Heart left ventricle (tissue), 16 donors: ENCODE data around the gene SEPSECS. TPM values are rescaled to one million over a fixed set of nuclear protein-coding genes. Genes with fewer than 3 reads are reported as not detected.
A peak's percentile ranks its signal among the peaks of the same experiment; 100 is the strongest.
"Not testable (repeated sequence)": the region's sequence is repeated elsewhere in the genome, so short reads cannot be mapped to it uniquely, and the experiment has no call there.

ENCODE experiments used
- ATAC-seq, 4 donors: fragments of 200-7000 bp; cut with Tn5 transposase; one replicate each; pipeline ENCODE4 v1.9.1; 2020 to 2022; ENCODE audit warnings: moderate library complexity in 4 of 4, mild to moderate bottlenecking in 3 of 4, moderate number of reproducible peaks in 1 of 4
- DNase-seq, 5 donors: peaks; one replicate each; pipeline ENCODE4 v3.0.0-alpha.2; 2020
- H3K27ac ChIP-seq, 12 donors: fragments of 200-600 bp; sonication (generic) in 4 of 12; one replicate each; pipeline versions ENCODE4 v1.5.0 to v1.8.0; 2016 to 2022; ENCODE audit warnings: mild to moderate bottlenecking in 2 of 12
- H3K27me3 ChIP-seq, 9 donors: fragments of 200-600 bp; sonication (generic) in 2 of 9; one replicate each; pipeline versions ENCODE4 v1.5.1 to v1.8.0; 2016 to 2022; ENCODE audit warnings: mild to moderate bottlenecking in 3 of 9
- H3K36me3 ChIP-seq, 9 donors: fragments of 200-600 bp; sonication (generic) in 2 of 9; one replicate each; pipeline versions ENCODE4 v1.5.0 to v1.8.0; 2018 to 2022; ENCODE audit warnings: mild to moderate bottlenecking in 2 of 9
- H3K4me1 ChIP-seq, 12 donors: fragments of 200-600 bp; sonication (generic) in 4 of 12; one replicate each; pipeline versions ENCODE4 v1.5.0 to v1.8.0; 2016 to 2022; ENCODE audit warnings: mild to moderate bottlenecking in 3 of 12
- H3K4me3 ChIP-seq, 12 donors: fragments of 200-600 bp; sonication (generic) in 4 of 12; one replicate each; pipeline versions ENCODE4 v1.5.0 to v1.8.0; 2017 to 2022; ENCODE audit warnings: mild to moderate bottlenecking in 9 of 12, moderate library complexity in 4 of 12
- H3K9me3 ChIP-seq, 12 donors: fragments of 200-600 bp; sonication (generic) in 4 of 12; one replicate each; pipeline versions ENCODE4 v1.5.0 to v1.8.0; 2016 to 2022; ENCODE audit warnings: mild to moderate bottlenecking in 1 of 12
- POLR2A ChIP-seq, 2 donors: fragments of 450-650 bp; IDR thresholded peaks; one replicate each; pipeline ENCODE4 v1.6.1; 2017; ENCODE audit warnings: antibody characterized with exemption in 2 of 2, mild to moderate bottlenecking in 2 of 2, moderate library complexity in 2 of 2
- WGBS, 4 donors: extraction: QIAGEN DNeasy Blood & Tissue Kit in 2 of 4; methylation state at CpG; one replicate each; pipeline versions ENCODE4 v1.1.5 to v1.1.7; 2013 to 2018; 5-methylcytosine and 5-hydroxymethylcytosine counted together
- intact Hi-C, 10 donors: fragments of 100-400 bp; cut with DNase I; formaldehyde crosslinking; loops; one replicate each; pipeline versions ENCODE4 v1.11.1 to v1.14.2; 2022
- polyA plus RNA-seq, 2 donors: library from polyadenylated mRNA; stranded (reverse); fragments of 200-250 nt; gene quantifications; one replicate each; pipeline ENCODE4 v1.2.3, GENCODE V29; 2013
- total RNA-seq, 9 donors: library from RNA; depleted of rRNA in 2 of 9; stranded (reverse); fragments of >200 nt in 2 of 9; fragmentation: NEBNext Ultra II Directional in 3 of 9; extraction: Animal tissue kit (Norgen Biotek cat#: 25700) in 3 of 9; gene quantifications; one replicate each; pipeline versions ENCODE4 v1.1.0 to v1.2.4, GENCODE V29; 2016 to 2023
- TF ChIP-seq, protein P1 (sequence below), 12 donors: fragments of 200-600 bp; sonication (generic) in 4 of 12; IDR thresholded peaks; one replicate each; pipeline versions ENCODE4 v1.5.0 to v1.8.0; 2018 to 2022; ENCODE audit warnings: antibody characterized with exemption in 12 of 12, mild to moderate bottlenecking in 5 of 12
- donor health status: ischemic (EF 13 %, LVEDD 7.1; RV severe dilation, severe dysfunction).
- donor health status: healthy with polysubstance abuse.
- donor health status: DM: no; HTN: yes; CAD: no.
- donor health status: DM: no; HTN: no; CAD: no.
- donor health status: ischemic (EF 25% LVEDD 6.9; RV normal size, moderate dysfunction).
- donor health status: ischemic (EF 25% LVEDD 5.7; RV mildly dilated, moderate dysfunction).
- donor health status: healthy.
- donor health status: DM: yes; HTN: yes; CAD: no.
- donor health status: ischemic (EF 35%, LVEDD 5.7; RV mildly dilated, moderate dysfunction).
- donor health status: nonischemic (EF 11% LVEDD 7.7; RV severe dilation, severe dysfunction).
- donor health status: DM: yes; HTN: yes; CAD: no.
- donor health status: PGD.
- donor health status: ischemic (EF 29% LVEDD 5.4; RV normal size, mild dysfunction).
- donor health status: nonischemic (EF 23%, LVEDD 6.1; RV moderate dilation, normal function).

Gene SEPSECS
- total and polyA plus RNA-seq, 11 donors = 2.0 to 7.6 (median 5.6) TPM

DNA sequence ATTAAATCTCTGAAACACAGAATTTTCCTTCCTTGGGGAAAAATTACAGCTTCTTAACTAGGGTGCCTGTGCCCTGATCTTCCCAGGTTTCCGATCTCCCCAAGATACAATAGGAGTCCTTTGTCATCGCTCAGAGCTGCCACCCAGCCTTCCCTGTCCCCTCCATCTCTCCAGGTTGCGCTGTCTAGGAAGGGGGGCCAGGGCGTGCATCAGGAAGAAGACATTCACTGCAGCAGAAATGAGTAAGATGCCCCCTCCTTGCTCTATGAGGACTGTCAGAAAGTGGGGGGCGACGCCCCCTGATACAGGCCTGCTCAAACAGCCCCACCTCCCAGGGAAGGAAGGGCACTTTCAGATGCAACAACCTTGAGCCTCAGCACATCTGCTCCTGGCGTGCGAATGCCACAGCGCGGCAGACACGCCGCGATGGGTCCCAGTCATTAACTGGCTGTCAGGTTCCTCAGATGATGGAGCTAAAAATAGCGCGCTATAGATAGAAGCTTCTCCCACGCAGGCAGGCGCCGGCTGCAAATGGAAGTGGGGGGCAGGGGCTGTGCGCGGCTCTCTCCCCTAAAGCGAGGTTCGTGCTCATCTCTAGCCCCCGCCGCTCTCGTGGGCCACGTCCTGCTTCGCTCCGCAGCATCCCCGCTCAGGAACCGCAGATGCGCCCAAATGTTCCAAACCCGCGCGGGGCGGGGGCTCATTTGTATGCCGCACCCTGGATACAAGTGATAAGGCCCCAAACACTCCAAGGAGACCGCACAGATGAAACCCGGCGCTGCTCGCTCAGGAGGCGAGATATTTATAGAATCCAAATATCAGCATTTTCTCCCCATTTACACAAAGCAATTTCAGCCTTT lies 71.9 kb downstream of the SEPSECS start:
- H3K4me1 ChIP-seq = peaks cover 0 to 41% (median 23%) of the 10 kb centered on the region in 12 donors
- peaks cover 0 to 16% (median 0%) of the 10 kb centered on the region in 9 donors for H3K27me3 ChIP-seq
- peak overlapping the region in 11 of 12 donors; percentile 50 to 91 (median 77) for H3K27ac ChIP-seq
- TF ChIP-seq, protein P1, sequence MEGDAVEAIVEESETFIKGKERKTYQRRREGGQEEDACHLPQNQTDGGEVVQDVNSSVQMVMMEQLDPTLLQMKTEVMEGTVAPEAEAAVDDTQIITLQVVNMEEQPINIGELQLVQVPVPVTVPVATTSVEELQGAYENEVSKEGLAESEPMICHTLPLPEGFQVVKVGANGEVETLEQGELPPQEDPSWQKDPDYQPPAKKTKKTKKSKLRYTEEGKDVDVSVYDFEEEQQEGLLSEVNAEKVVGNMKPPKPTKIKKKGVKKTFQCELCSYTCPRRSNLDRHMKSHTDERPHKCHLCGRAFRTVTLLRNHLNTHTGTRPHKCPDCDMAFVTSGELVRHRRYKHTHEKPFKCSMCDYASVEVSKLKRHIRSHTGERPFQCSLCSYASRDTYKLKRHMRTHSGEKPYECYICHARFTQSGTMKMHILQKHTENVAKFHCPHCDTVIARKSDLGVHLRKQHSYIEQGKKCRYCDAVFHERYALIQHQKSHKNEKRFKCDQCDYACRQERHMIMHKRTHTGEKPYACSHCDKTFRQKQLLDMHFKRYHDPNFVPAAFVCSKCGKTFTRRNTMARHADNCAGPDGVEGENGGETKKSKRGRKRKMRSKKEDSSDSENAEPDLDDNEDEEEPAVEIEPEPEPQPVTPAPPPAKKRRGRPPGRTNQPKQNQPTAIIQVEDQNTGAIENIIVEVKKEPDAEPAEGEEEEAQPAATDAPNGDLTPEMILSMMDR (IDR thresholded peaks at IDR 0.05) = no peak
- TF ChIP-seq POLR2A (IDR thresholded peaks at IDR 0.05) = no peak
- H3K36me3 ChIP-seq = no peaks in the 10 kb centered on the region
- ATAC-seq = peak; percentile 86 to 94 (median 92)
- DNase-seq = peak; percentile 63 to 84 (median 67)
- intact Hi-C loops = loop anchor here in 2 of 10 donors (5.0 to 10.0 kb wide), 2 partner anchors 46 to 54 kb away; no protein-coding TSS in a partner anchor
- peaks cover 0 to 7% (median 1%) of the 10 kb centered on the region in 12 donors for H3K9me3 ChIP-seq
- H3K4me3 ChIP-seq = peak overlapping the region in 11 of 12 donors; percentile 18 to 58 (median 43)
- WGBS, 4 donors = 7 to 15% (median 11%) methylated on average over 19 to 41 of the region's 41 CpGs

DNA sequence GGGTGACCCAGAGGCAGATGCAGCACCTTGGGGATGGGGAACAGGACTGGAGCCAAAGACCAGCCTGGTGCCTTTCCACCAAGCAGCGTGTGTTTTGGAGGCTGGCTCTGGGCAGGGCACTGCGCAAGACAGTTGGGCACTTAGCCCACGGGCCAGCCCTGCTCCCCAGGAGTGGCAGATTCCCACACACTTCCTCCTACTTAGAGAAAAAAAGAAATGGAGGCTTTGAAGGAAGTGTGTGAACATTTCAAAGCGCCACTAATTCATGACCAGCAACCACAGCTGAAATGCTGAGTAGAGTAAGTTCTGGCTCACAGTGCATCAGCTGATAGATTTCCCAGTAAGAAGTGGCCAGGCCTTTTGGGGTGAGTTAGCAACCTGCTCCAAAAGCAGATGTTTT lies 74.6 kb downstream of the SEPSECS start:
- Histone ChIP-seq H3K4me3 (no peak overlapping the region), H3K9me3 (no peaks in the 10 kb centered on the region), H3K4me1 (peaks cover 0 to 52% (median 25%) of the 10 kb centered on the region in 12 donors), H3K36me3 (no peaks in the 10 kb centered on the region), H3K27me3 (peaks cover 0 to 16% (median 0%) of the 10 kb centered on the region in 9 donors), H3K27ac (peak overlapping the region in 9 of 12 donors; percentile 4 to 79 (median 24))
- intact Hi-C loops = loop anchor here in 2 of 10 donors (5.0 to 10.0 kb wide), 2 partner anchors 49 to 57 kb away; no protein-coding TSS in a partner anchor
- DNase-seq (no peak), ATAC-seq (peak in 3 of 4 donors; percentile 7 to 25 (median 12))
- 38 to 66% (median 51%) methylated on average over 4 of the region's 4 CpGs for WGBS, 4 donors
- no peak for TF ChIP-seq POLR2A (IDR thresholded peaks at IDR 0.05)
- TF ChIP-seq, protein P1 (IDR thresholded peaks at IDR 0.05) = no peak

DNA sequence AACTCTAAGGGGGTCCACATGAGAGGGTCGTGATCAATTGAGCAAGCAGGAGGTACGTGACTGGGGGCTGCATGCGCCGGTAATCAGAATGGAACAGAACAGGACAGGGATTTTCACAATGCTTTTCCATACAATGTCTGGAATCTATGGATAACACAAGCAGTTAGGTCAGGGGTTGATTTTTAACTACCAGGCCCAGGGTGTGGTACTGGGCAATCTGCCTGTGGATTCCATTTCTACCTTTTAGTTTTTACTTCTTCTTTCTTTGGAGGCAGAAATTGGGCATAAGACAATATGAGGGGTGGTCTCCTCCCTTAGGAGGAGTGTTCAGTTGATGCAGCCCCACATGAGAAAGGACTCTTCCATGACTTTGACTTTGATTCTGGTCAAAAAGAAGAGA lies 76.8 kb downstream of the SEPSECS start:
- H3K27me3 ChIP-seq, H3K36me3 ChIP-seq, DNase-seq, ATAC-seq, H3K27ac ChIP-seq, H3K4me3 ChIP-seq, H3K9me3 ChIP-seq: not testable (repeated sequence)
- 90 to 94% (median 93%) methylated on average over 4 of the region's 4 CpGs for WGBS, 4 donors
- H3K4me1 ChIP-seq = peaks cover 0 to 41% (median 19%) of the 10 kb centered on the region in 12 donors
- intact Hi-C loops = loop anchor here in 1 of 10 donors (10.0 kb wide), 1 partner anchor 51 kb away; no protein-coding TSS in a partner anchor

DNA sequence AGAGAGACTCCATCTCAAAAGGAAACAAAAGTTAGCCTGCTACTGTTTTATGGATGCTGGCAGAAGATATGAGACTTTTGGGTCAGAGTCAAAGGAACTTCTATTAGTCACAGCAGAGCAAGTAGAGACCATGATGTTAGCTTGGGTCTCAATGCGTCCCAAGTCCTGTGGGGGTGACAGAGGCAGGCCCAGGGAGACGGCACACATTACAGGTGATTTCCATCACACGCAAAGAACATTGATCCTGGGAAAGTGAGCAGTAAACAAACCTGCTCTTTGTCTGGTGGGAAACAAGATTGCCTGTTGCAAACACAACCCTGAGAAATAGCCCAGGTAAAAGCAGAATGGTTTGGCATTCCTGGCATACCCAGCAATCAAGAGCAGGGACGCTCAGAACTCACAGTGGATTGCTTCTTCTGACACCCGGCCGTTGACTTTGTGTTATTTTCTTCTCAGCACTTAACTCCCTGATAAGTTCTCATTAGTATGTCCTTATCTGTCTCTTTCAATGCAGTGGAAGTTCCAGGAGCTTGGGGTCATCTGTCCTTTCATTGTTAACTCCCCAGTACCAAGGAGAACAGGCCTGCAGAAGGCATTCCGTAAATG lies 78.3 kb downstream of the SEPSECS start:
- Histone ChIP-seq H3K9me3 (no peaks in the 10 kb centered on the region), H3K27ac (peak overlapping the region in 8 of 12 donors; percentile 15 to 65 (median 40)), H3K4me1 (peaks cover 0 to 26% (median 10%) of the 10 kb centered on the region in 12 donors), H3K4me3 (no peak overlapping the region), H3K27me3 (no peaks in the 10 kb centered on the region), H3K36me3 (no peaks in the 10 kb centered on the region)
- ATAC-seq (peak in 3 of 4 donors; percentile 15 to 62 (median 58)), DNase-seq (no peak)
- TF ChIP-seq, protein P1 (IDR thresholded peaks at IDR 0.05) = no peak
- no peak for TF ChIP-seq POLR2A (IDR thresholded peaks at IDR 0.05)
- intact Hi-C loops = loop anchor here in 1 of 10 donors (10.0 kb wide), 1 partner anchor 53 kb away; no protein-coding TSS in a partner anchor
- WGBS, 4 donors = 57 to 70% (median 61%) methylated on average over 7 of the region's 7 CpGs
